Mucosa of descending colon (tissue), 3 donors: ENCODE results near the gene NPTN. TPM values are rescaled to one million over a fixed set of nuclear protein-coding genes. Genes with fewer than 3 reads are reported as not detected.

ENCODE experiments used
- ATAC-seq: fragments of 200-7000 bp; cut with Tn5 transposase; one replicate; pipeline ENCODE4 v1.9.1; 2020; ENCODE audit warnings: mild to moderate bottlenecking, moderate library complexity
- DNase-seq, 3 donors: peaks; one replicate each; pipeline ENCODE4 v3.0.0-alpha.2; 2020
- H3K36me3 ChIP-seq: fragments of 200-600 bp; one replicate; pipeline ENCODE4 v1.8.0; 2021; ENCODE audit warnings: low read depth, mild to moderate bottlenecking
- H3K4me1 ChIP-seq: fragments of 200-600 bp; one replicate; pipeline ENCODE4 v1.8.0; 2021; ENCODE audit warnings: low read depth, mild to moderate bottlenecking
- H3K4me3 ChIP-seq: fragments of 200-600 bp; one replicate; pipeline ENCODE4 v1.8.0; 2021; ENCODE audit warnings: mild to moderate bottlenecking
- H3K9me3 ChIP-seq: fragments of 200-600 bp; one replicate; pipeline ENCODE4 v1.8.0; 2021; ENCODE audit warnings: mild to moderate bottlenecking
- CTCF ChIP-seq: fragments of 200-600 bp; IDR thresholded peaks from one replicate; pipeline ENCODE4 v1.8.0; 2022; ENCODE audit warnings: antibody characterized with exemption, mild to moderate bottlenecking
- intact Hi-C, 2 donors: fragments of 100-400 bp; cut with DNase I in 1 of 2; cut with micrococcal nuclease in 1 of 2; formaldehyde crosslinking; loops; one replicate each; pipeline versions ENCODE4 v1.11.0 to v1.11.1; 2022; cut with DNase I, micrococcal nuclease
- total RNA-seq, 3 donors: library from RNA; stranded (reverse); fragmentation: NEBNext Ultra II Directional in 2 of 3; extraction: Animal tissue kit (Norgen Biotek cat#: 25700) in 2 of 3; gene quantifications; one replicate each; pipeline versions ENCODE4 v1.2.1 to v1.2.4, GENCODE V29; 2021 to 2023
- donor health status: DM: no; HTN: no; CAD: no; lungs with moderate emphysema.
- donor health status: DM: no; HTN: no; CAD: no.
- donor health status: DM: no; HTN: yes; CAD: no.

The NPTN gene
- total RNA-seq, 3 donors from 2014 or later = 157 to 200 (median 168) TPM

GRCh38 chr15:73631915-73632669, 1.1 kb downstream of the NPTN start:
- H3K36me3 ChIP-seq = peaks cover 4% of the 10 kb centered on the region
- no peaks in the 10 kb centered on the region for H3K9me3 ChIP-seq
- TF ChIP-seq CTCF = no peak
- peaks cover 46% of the 10 kb centered on the region for H3K4me1 ChIP-seq
- intact Hi-C loops = loop anchor here in 1 of 2 donors (10.0 kb wide), 1 partner anchor 53 kb away; the partner anchor contains the start of gene CD276
- ATAC-seq (peak; percentile 8), DNase-seq (peak in 2 of 3 donors; percentile 34 to 35)
- H3K4me3 ChIP-seq = peak overlapping the region; percentile 96

GRCh38 chr15:73630921-73631362, 2.2 kb downstream of the NPTN start:
- H3K36me3 ChIP-seq = peaks cover 4% of the 10 kb centered on the region
- no peak overlapping the region for H3K4me3 ChIP-seq
- no peak for TF ChIP-seq CTCF
- intact Hi-C loops = loop anchor here in 1 of 2 donors (10.0 kb wide), 1 partner anchor 54 kb away; the partner anchor contains the start of gene CD276
- no peak for ATAC-seq
- H3K9me3 ChIP-seq = no peaks in the 10 kb centered on the region
- no peak for DNase-seq
- H3K4me1 ChIP-seq = peaks cover 51% of the 10 kb centered on the region

- DNase-seq = no peak
- peaks cover 4% of the 10 kb centered on the region for H3K36me3 ChIP-seq
- intact Hi-C loops = loop anchor here in 1 of 2 donors (10.0 kb wide), 1 partner anchor 55 kb away; the partner anchor contains the start of gene CD276
- H3K4me3 ChIP-seq = no peak overlapping the region
- no peak for TF ChIP-seq CTCF
- no peak for ATAC-seq
- H3K9me3 ChIP-seq = no peaks in the 10 kb centered on the region
- H3K4me1 ChIP-seq = peaks cover 59% of the 10 kb centered on the region
Observed at GRCh38 chr15:73629798-73630429, 3.3 kb downstream of the NPTN start.

GRCh38 chr15:73628976-73629797, 4.0 kb downstream of the NPTN start:
- Histone ChIP-seq H3K36me3 (peaks cover 4% of the 10 kb centered on the region), H3K9me3 (no peaks in the 10 kb centered on the region), H3K4me3 (no peak overlapping the region), H3K4me1 (peaks cover 64% of the 10 kb centered on the region)
- DNase-seq (no peak), ATAC-seq (no peak)
- intact Hi-C loops = no loop called here
- TF ChIP-seq CTCF = no peak

- no peak for TF ChIP-seq CTCF
- Histone ChIP-seq H3K4me3 (no peak overlapping the region), H3K4me1 (peaks cover 62% of the 10 kb centered on the region), H3K9me3 (no peaks in the 10 kb centered on the region), H3K36me3 (no peaks in the 10 kb centered on the region)
- no peak for ATAC-seq
- intact Hi-C loops = no loop called here
- no peak for DNase-seq
Observed at GRCh38 chr15:73628102-73628501, 5.1 kb downstream of the NPTN start.
